Osteocyte (in vitro differentiated cells): ENCODE data around the gene ZNF543. TPM values are rescaled to one million over a fixed set of nuclear protein-coding genes. Genes with fewer than 3 reads are reported as not detected.

Experiments used
- DNase-seq: peaks from one replicate; pipeline ENCODE4 v3.0.0; 2021; ENCODE audit warnings: mixed read lengths; ENCODE audit not compliant: unreplicated experiment; ENCODE audit errors: extremely low spot score
- H3K27ac Mint-ChIP-seq: one replicate; pipeline ENCODE4 v1.8.0; 2021; ENCODE audit warnings: mild to moderate bottlenecking, mixed read lengths; ENCODE audit not compliant: unreplicated experiment
- H3K27me3 Mint-ChIP-seq: one replicate; pipeline ENCODE4 v1.8.0; 2021; ENCODE audit warnings: mixed read lengths; ENCODE audit not compliant: unreplicated experiment
- H3K36me3 Mint-ChIP-seq: one replicate; pipeline ENCODE4 v1.8.0; 2021; ENCODE audit warnings: mixed read lengths; ENCODE audit not compliant: unreplicated experiment
- H3K4me1 Mint-ChIP-seq: one replicate; pipeline ENCODE4 v1.8.0; 2021; ENCODE audit warnings: mixed read lengths; ENCODE audit not compliant: unreplicated experiment
- H3K4me3 Mint-ChIP-seq: one replicate; pipeline ENCODE4 v1.8.0; 2021; ENCODE audit warnings: mild to moderate bottlenecking, moderate library complexity, mixed read lengths; ENCODE audit not compliant: unreplicated experiment
- H3K9me3 Mint-ChIP-seq: one replicate; pipeline ENCODE4 v1.8.0; 2021; ENCODE audit warnings: mixed read lengths; ENCODE audit not compliant: unreplicated experiment
- CTCF ChIP-seq: fragments of 200-600 bp; sonication (generic); IDR thresholded peaks from 2 replicates; pipeline ENCODE4 v1.5.0; 2021; ENCODE audit warnings: antibody characterized with exemption, mild to moderate bottlenecking, moderate library complexity
- total RNA-seq: library from RNA; stranded (reverse); gene quantifications from 2 replicates; pipeline ENCODE4 v1.2.1, GENCODE V29; 2021

The ZNF543 gene
- total RNA-seq, 1 donor from 2014 or later = 7.1 TPM

DNA sequence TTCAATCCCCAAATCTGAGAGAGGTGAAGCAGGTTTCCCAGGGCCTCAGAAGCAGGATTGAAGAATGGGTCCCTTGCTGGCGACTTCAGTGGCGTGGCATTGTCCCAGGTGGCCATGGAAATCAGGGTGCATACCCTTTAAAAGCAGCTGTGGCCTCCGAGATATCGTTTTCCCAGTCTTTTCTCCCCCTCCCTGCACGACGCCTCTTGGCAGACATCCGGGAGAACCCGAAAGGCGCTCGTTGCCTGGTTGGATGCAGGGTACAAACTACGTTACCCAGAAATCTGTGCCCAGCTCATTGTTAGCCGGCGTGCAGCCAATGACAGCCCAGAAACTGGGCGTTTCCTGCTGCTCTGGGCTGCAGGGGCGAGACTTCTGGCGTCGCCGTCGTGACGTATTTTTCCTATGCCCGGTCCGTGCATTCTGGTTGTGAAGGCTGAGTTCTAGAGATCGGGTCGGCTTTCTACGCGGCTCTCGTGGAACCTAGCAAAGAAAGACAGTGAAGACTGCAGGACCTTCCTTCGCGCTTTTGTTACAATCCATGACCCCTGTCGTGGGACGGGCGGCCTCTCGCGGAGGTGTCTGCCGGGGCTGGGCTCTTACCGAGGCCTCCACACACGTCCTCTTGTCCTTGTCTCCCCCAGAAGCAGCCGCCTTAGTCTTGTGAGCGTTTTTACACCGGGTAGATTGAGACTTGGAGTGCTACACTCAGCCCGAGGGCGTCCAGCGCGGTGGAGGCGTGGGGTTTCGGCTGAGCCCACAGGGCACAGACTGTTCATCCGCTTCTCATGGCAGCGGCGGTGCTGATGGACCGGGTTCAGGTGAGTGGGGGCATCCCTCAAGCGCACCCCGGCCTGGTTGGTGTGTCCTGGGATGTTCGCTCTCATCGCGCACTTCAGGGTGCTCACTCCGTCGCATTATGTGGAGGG, 30.9 kb downstream of the ZNF543 start, which contains the start of gene ZNF304:
Gene ZNF304, plus strand, starts transcription at position 395 of the 929 bp plus-strand sequence. Its CDS starts 394 bp downstream, at position 789.
- Mint-ChIP-seq H3K36me3 (peaks cover 45% of the 10 kb centered on the region), H3K4me1 (peaks cover 24% of the 10 kb centered on the region), H3K27me3 (peaks cover 3% of the 10 kb centered on the region), H3K4me3 (peak within 1 kb of the TSS; percentile 94), H3K27ac (peak within 1 kb of the TSS; percentile 91), H3K9me3 (peaks cover 19% of the 10 kb centered on the region)
- DNase-seq = peak; percentile 96
- no peak for TF ChIP-seq CTCF

GRCh38 chr19:57351867-57352266, 31.6 kb downstream of the ZNF543 start:
- Mint-ChIP-seq H3K4me3 (peak overlapping the region; percentile 94), H3K4me1 (peaks cover 24% of the 10 kb centered on the region), H3K27me3 (no peaks in the 10 kb centered on the region), H3K27ac (peak overlapping the region; percentile 91), H3K36me3 (peaks cover 52% of the 10 kb centered on the region), H3K9me3 (peaks cover 23% of the 10 kb centered on the region)
- TF ChIP-seq CTCF = no peak
- DNase-seq = no peak

- Mint-ChIP-seq H3K27me3 (no peaks in the 10 kb centered on the region), H3K27ac (no peak overlapping the region), H3K36me3 (peaks cover 78% of the 10 kb centered on the region), H3K4me1 (peaks cover 22% of the 10 kb centered on the region), H3K9me3 (peaks cover 38% of the 10 kb centered on the region), H3K4me3 (no peak overlapping the region)
- DNase-seq = no peak
- TF ChIP-seq CTCF = no peak
Observed at GRCh38 chr19:57355916-57356315, 35.6 kb downstream of the ZNF543 start.

GRCh38 chr19:57357406-57357805, 37.1 kb downstream of the ZNF543 start:
- Mint-ChIP-seq H3K36me3 (peaks cover 70% of the 10 kb centered on the region), H3K4me3 (no peak overlapping the region), H3K27ac (no peak overlapping the region), H3K4me1 (peaks cover 8% of the 10 kb centered on the region), H3K27me3 (no peaks in the 10 kb centered on the region), H3K9me3 (peaks cover 39% of the 10 kb centered on the region)
- DNase-seq = peak; percentile 62
- TF ChIP-seq CTCF = no peak

- Mint-ChIP-seq H3K36me3 (peaks cover 57% of the 10 kb centered on the region), H3K4me3 (no peak overlapping the region), H3K27me3 (no peaks in the 10 kb centered on the region), H3K27ac (no peak overlapping the region), H3K9me3 (peaks cover 33% of the 10 kb centered on the region), H3K4me1 (peaks cover 14% of the 10 kb centered on the region)
- no peak for TF ChIP-seq CTCF
- no peak for DNase-seq
Observed at GRCh38 chr19:57359300-57359699, 39.0 kb downstream of the ZNF543 start.
